Fibroblast of lung (primary cell): Measurements from ENCODE around the gene DNAJB11. TPM values are rescaled to one million over a fixed set of nuclear protein-coding genes. Genes with fewer than 3 reads are reported as not detected.
"Not testable (repeated sequence)": the region's sequence is repeated elsewhere in the genome, so short reads cannot be mapped to it uniquely, and the experiment has no call there.

Source experiments
- DNase-seq, 2 donors: peaks; one replicate each; pipeline versions ENCODE4 v3.0.0 to v3.0.0-alpha.2; 2010; ENCODE audit warnings: low read depth in 2 of 2
- H2AFZ ChIP-seq: 2 replicates; pipeline ENCODE4 v1.5.1; 2012; ENCODE audit warnings: low read length, control low read depth, inconsistent platforms
- H3K27ac ChIP-seq: 2 replicates; pipeline ENCODE4 v1.5.1; 2011; ENCODE audit warnings: low read length, control low read depth; ENCODE audit not compliant: insufficient read depth
- H3K27me3 ChIP-seq: 2 replicates; pipeline ENCODE4 v1.5.1; 2011; ENCODE audit warnings: mild to moderate bottlenecking, low read length; ENCODE audit not compliant: control insufficient read depth, insufficient read depth
- H3K36me3 ChIP-seq: 2 replicates; pipeline ENCODE4 v1.5.1; 2011; ENCODE audit warnings: low read length; ENCODE audit not compliant: control insufficient read depth, insufficient read depth
- H3K4me1 ChIP-seq: 2 replicates; pipeline ENCODE4 v1.5.1; 2011; ENCODE audit warnings: low read length; ENCODE audit not compliant: control insufficient read depth, insufficient read depth; ENCODE audit errors: extremely low read depth
- H3K4me2 ChIP-seq: 2 replicates; pipeline ENCODE4 v1.5.1; 2011; ENCODE audit warnings: low read length, control low read depth; ENCODE audit not compliant: insufficient read depth; ENCODE audit errors: extremely low read depth
- H3K4me3 ChIP-seq, 4 experiments: fragments of 200-600 bp in 1 of 4; sonication (generic) in 1 of 4; replicated peaks in 1 of 4; 2 replicates each; pipeline ENCODE4 v1.5.1; 2011 to 2016; ENCODE audit warnings: low read length in 4 of 4, low read depth in 3 of 4, mild to moderate bottlenecking in 3 of 4, control low read depth in 2 of 4, inconsistent platforms in 1 of 4, mixed read lengths in 1 of 4; ENCODE audit not compliant: insufficient read depth in 1 of 4; ENCODE audit errors: control extremely low read depth in 1 of 4
- H3K79me2 ChIP-seq: 2 replicates; pipeline ENCODE4 v1.5.1; 2012; ENCODE audit warnings: mild to moderate bottlenecking, low read length, inconsistent platforms; ENCODE audit not compliant: control insufficient read depth, insufficient read depth
- H3K9ac ChIP-seq: 2 replicates; pipeline ENCODE4 v1.5.1; 2011; ENCODE audit warnings: mild to moderate bottlenecking, low read length, control low read depth; ENCODE audit not compliant: insufficient read depth
- H3K9me3 ChIP-seq: 2 replicates; pipeline ENCODE4 v1.5.1; 2012; ENCODE audit warnings: low read depth, low read length; ENCODE audit not compliant: control insufficient read depth, insufficient read depth
- H4K20me1 ChIP-seq: 2 replicates; pipeline ENCODE4 v1.5.1; 2011; ENCODE audit warnings: low read length; ENCODE audit not compliant: control insufficient read depth, insufficient read depth; ENCODE audit errors: extremely low read depth
- EZH2 ChIP-seq: IDR thresholded peaks from 2 replicates; pipeline ENCODE4 v1.5.1; 2012; ENCODE audit warnings: low read length, control low read depth, mild to moderate bottlenecking; ENCODE audit errors: missing control alignments
- polyA plus RNA-seq, 2 donors: library from polyadenylated mRNA; depleted of rRNA in 1 of 2; stranded (reverse) in 1 of 2; unstranded in 1 of 2; fragments of >200 nt; gene quantifications; 2 replicates each; pipeline ENCODE4 v1.2.1, GENCODE V29; 2011 to 2012; ENCODE audit warnings: missing spikeins in 1 of 2
- total RNA-seq: library from RNA; depleted of rRNA; stranded (reverse); fragments of >200 nt; gene quantifications from 2 replicates; pipeline ENCODE4 v1.2.1, GENCODE V29; 2014
- TF ChIP-seq, protein P1 (sequence below), 2 donors: IDR thresholded peaks in 1 of 2; conservative IDR thresholded peaks in 1 of 2; 1 replicate in 1 of 2; 2 replicates in 1 of 2; pipeline ENCODE4 v1.5.1; 2011 to 2012; ENCODE audit warnings: low read length in 2 of 2, control low read depth in 1 of 2, inconsistent platforms in 1 of 2, low read depth in 1 of 2, mild to moderate bottlenecking in 1 of 2

DNAJB11 gene
- total and polyA plus RNA-seq, 2 donors (not counting 1 experiment from before 2014, with no cell fraction given), result 37.5 to 59.1 TPM

- no peaks in the 10 kb centered on the region for H3K79me2 ChIP-seq
- H3K9me3 ChIP-seq, result no peaks in the 10 kb centered on the region
- TF ChIP-seq EZH2, result no peak
- TF ChIP-seq, protein P1, sequence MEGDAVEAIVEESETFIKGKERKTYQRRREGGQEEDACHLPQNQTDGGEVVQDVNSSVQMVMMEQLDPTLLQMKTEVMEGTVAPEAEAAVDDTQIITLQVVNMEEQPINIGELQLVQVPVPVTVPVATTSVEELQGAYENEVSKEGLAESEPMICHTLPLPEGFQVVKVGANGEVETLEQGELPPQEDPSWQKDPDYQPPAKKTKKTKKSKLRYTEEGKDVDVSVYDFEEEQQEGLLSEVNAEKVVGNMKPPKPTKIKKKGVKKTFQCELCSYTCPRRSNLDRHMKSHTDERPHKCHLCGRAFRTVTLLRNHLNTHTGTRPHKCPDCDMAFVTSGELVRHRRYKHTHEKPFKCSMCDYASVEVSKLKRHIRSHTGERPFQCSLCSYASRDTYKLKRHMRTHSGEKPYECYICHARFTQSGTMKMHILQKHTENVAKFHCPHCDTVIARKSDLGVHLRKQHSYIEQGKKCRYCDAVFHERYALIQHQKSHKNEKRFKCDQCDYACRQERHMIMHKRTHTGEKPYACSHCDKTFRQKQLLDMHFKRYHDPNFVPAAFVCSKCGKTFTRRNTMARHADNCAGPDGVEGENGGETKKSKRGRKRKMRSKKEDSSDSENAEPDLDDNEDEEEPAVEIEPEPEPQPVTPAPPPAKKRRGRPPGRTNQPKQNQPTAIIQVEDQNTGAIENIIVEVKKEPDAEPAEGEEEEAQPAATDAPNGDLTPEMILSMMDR (conservative IDR thresholded peaks at IDR 0.05 in 1 of 2, IDR thresholded peaks at IDR 0.05 in 1 of 2; ENCODE audit: low read depth in 1 of 2, low read length in 2 of 2), result no peak
- H3K36me3 ChIP-seq, result peaks cover 18% of the 10 kb centered on the region
- H3K9ac ChIP-seq, result no peak overlapping the region
- H3K4me3 ChIP-seq, result no peak overlapping the region
- H3K4me2 ChIP-seq, result no peak overlapping the region
- DNase-seq, result no peak
- H4K20me1 ChIP-seq, result no peaks in the 10 kb centered on the region
- no peak overlapping the region for H3K27ac ChIP-seq
- no peaks in the 10 kb centered on the region for H3K4me1 ChIP-seq
- H2AFZ ChIP-seq, result no peak overlapping the region
- no peaks in the 10 kb centered on the region for H3K27me3 ChIP-seq
Observed at GRCh38 chr3:186580785-186581184, 10.3 kb downstream of the DNAJB11 start.

DNA sequence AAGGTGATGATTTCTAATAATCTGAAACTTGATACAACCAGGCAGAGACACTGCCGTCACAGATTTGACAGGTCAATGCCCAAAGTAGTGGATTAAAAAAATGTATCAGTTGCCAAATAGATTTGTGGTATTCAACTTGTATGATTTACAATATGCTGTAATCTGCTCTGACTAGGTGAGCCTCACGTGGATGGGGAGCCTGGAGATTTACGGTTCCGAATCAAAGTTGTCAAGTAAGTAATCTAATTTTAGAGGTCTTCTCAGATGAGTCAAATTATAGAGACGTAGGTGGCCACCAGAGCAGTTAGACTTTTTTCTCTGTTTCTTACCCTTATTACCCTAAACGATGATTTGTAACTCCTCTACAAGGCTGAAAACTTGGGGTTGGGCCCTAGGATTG, 12.0 kb downstream of the DNAJB11 start:
- Histone ChIP-seq H4K20me1 (no peaks in the 10 kb centered on the region), H3K79me2 (no peaks in the 10 kb centered on the region), H3K36me3 (peaks cover 16% of the 10 kb centered on the region), H3K27me3 (no peaks in the 10 kb centered on the region), H3K27ac (no peak overlapping the region), H3K4me1 (no peaks in the 10 kb centered on the region), H3K9ac (no peak overlapping the region), H3K4me3 (no peak overlapping the region), H2AFZ (no peak overlapping the region), H3K4me2 (no peak overlapping the region), H3K9me3 (no peaks in the 10 kb centered on the region)
- DNase-seq, result no peak
- TF ChIP-seq, protein P1 (conservative IDR thresholded peaks at IDR 0.05 in 1 of 2, IDR thresholded peaks at IDR 0.05 in 1 of 2; ENCODE audit: low read depth in 1 of 2, low read length in 2 of 2), result no peak
- no peak for TF ChIP-seq EZH2

DNA sequence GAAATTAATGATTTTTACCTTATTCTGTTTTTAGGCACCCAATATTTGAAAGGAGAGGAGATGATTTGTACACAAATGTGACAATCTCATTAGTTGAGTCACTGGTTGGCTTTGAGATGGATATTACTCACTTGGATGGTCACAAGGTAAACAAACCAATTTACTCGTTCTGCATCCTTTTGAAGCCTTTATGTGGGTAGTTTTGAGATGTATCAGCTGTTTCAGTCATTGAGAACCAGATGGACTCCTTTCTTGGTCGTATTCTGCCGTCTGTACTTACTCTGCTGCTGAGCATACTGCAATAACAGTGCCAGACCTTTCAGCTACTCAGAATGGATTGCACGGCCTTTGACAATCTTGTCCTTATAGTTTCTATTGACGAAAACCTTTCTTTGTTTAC, 13.3 kb downstream of the DNAJB11 start:
- no peaks in the 10 kb centered on the region for H3K79me2 ChIP-seq
- no peak overlapping the region for H3K27ac ChIP-seq
- no peaks in the 10 kb centered on the region for H3K27me3 ChIP-seq
- no peak overlapping the region for H3K9ac ChIP-seq
- TF ChIP-seq, protein P1 (conservative IDR thresholded peaks at IDR 0.05 in 1 of 2, IDR thresholded peaks at IDR 0.05 in 1 of 2; ENCODE audit: low read depth in 1 of 2, low read length in 2 of 2), result no peak
- TF ChIP-seq EZH2, result no peak
- H3K4me2 ChIP-seq, result no peak overlapping the region
- no peaks in the 10 kb centered on the region for H3K9me3 ChIP-seq
- H2AFZ ChIP-seq, result no peak overlapping the region
- H3K4me1 ChIP-seq, result no peaks in the 10 kb centered on the region
- peak; percentile 66 to 75 for DNase-seq
- peaks cover 16% of the 10 kb centered on the region for H3K36me3 ChIP-seq
- no peaks in the 10 kb centered on the region for H4K20me1 ChIP-seq
- H3K4me3 ChIP-seq, result no peak overlapping the region

DNA sequence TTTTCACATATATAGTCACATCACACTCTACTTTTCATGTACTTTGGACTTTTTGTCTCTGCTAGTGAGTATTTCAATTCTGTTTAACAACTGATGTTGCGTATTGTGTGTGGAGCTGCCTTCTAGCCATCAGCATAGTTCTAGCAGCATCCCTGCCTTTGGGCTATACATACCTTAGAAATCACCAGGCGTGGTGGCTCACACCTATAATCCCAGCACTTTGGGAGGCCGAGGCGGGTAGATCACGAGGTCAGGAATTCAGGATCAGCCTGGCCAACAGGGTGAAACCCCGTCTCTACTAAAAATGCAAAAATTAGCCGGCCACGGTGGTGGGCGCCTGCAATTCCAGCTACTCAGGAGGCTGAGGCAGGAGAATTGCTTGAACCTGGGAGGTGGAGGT, 15.7 kb downstream of the DNAJB11 start:
- not testable (repeated sequence) for H2AFZ ChIP-seq, H3K9ac ChIP-seq, H4K20me1 ChIP-seq, H3K4me3 ChIP-seq, H3K79me2 ChIP-seq, H3K4me1 ChIP-seq, H3K9me3 ChIP-seq, DNase-seq, H3K27me3 ChIP-seq, H3K4me2 ChIP-seq, H3K27ac ChIP-seq, H3K36me3 ChIP-seq
